Measurements from ENCODE around the gene COL25A1.

Gene COL25A1

DNA sequence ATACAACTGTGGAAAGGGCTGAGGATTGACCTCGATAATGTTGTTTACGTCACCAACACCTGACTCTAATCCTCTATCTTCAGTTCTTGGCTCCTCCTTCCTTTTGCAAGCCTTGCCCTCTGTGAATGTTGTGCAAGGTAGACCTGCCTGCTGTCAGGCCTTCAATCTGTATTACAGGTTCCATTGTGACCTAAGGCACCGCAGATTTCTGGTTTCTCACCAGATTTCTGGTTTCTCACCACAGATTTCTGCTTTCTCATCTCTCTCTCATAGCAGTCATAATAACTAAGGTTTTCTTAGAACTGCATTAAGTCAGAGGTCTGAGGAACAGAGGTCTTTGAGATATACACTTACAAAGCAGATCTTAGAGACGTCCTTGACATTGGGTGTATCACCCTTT is 488.1 kb downstream of the COL25A1 start:
- TF ChIP-seq ZNF384 (IDR thresholded peaks at IDR 0.05) (no peak), SP1 (IDR thresholded peaks at IDR 0.05) (no peak), TARDBP (IDR thresholded peaks at IDR 0.05) (no peak), CTBP1 (IDR thresholded peaks at IDR 0.05; ENCODE audit: borderline replicate concordance) (no peak), NFRKB (IDR thresholded peaks at IDR 0.05) (no peak), ARNT (IDR thresholded peaks at IDR 0.05) (no peak), HDGF (IDR thresholded peaks at IDR 0.05; ENCODE audit: borderline replicate concordance) (no peak)
- no peak for DNase-seq (ENCODE audit: extremely low spot score)
- ChIA-PET CTCF (no interaction called here), POLR2A (no interaction called here)

DNA sequence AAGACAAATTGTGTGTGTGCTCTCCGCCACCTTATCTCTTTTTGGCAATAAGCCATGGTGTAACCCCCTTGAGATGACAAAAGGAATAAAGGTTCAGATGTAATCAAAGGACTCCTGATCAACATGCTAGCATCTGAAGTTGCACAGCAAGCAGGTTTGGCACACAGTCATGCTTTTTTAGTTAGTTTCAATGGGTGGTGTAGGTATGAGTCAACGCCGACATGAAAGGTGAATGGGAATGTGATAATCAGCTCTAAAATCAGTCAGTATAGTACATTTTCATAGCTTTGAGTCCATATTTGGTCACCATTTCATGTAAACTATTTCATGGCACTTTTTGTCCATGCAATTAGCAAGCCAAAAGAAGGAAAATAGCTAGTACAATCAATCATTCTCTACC is 489.2 kb downstream of the COL25A1 start:
- no peak for TF ChIP-seq HDGF (IDR thresholded peaks at IDR 0.05; ENCODE audit: borderline replicate concordance)
- DNase-seq (ENCODE audit: extremely low spot score) = no peak
- POLR2A ChIA-PET = no interaction called here
- CTCF ChIA-PET = no interaction called here

DNA sequence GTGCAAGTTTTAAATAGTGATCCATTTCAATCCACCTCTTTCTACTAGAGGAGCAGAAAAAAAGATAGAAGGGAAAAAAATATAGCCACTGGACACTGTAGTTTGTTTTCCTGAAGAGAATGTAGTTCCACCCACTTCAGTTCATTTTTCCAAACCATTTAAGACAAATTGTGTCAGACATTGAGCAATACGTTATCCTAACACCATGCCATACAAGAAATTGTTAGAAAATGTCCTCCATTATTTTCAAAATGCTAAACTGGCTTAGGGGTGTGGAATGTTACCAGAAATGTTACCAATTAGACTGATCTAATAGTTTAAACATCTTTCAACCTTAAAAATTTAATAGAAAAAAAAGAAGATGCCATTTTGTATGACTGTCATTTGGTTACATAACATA is 491.0 kb downstream of the COL25A1 start:
- no peak for TF ChIP-seq ELF4 (IDR thresholded peaks at IDR 0.05)
- TF ChIP-seq FOXM1 (IDR thresholded peaks at IDR 0.05; ENCODE audit: borderline replicate concordance) = no peak
- no peak for TF ChIP-seq L3MBTL2 (conservative IDR thresholded peaks at IDR 0.05)
- TF ChIP-seq LEF1 (IDR thresholded peaks at IDR 0.05; ENCODE audit: borderline replicate concordance) = no peak
- TF ChIP-seq CTBP1 (IDR thresholded peaks at IDR 0.05; ENCODE audit: borderline replicate concordance) = no peak
- no peak for TF ChIP-seq FOXA1 (IDR thresholded peaks at IDR 0.05)
- TF ChIP-seq TARDBP (IDR thresholded peaks at IDR 0.05) = no peak
- no peak for TF ChIP-seq SUZ12 (IDR thresholded peaks at IDR 0.05)
- no peak for TF ChIP-seq SP1 (IDR thresholded peaks at IDR 0.05)
- no peak for TF ChIP-seq FOXK2 (IDR thresholded peaks at IDR 0.05)
- CTCF ChIA-PET = no interaction called here

DNA sequence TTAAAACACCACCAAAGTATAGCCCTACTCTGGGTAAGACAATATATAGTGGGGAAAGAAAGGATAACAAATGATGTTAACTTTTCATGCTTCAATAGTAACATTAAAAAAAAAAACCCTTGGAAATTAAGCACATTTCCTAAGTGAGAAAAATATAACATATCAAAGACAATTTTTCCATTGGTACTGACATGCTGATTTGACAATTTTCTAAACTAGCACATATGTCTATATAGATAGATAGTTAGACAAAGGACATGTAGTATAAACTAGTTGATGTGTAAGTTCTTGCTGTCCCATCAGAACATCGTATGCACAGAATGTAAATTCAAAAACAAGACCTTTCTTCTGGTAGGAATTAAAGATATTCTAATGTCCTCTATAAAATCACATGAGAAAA is 492.4 kb downstream of the COL25A1 start:
- POLR2A ChIA-PET = no interaction called here
- CTCF ChIA-PET = no interaction called here
- TF ChIP-seq TARDBP (IDR thresholded peaks at IDR 0.05) = no peak
- no peak for TF ChIP-seq SUZ12 (IDR thresholded peaks at IDR 0.05)
- no peak for TF ChIP-seq FOXK2 (IDR thresholded peaks at IDR 0.05)
- TF ChIP-seq, protein P1, sequence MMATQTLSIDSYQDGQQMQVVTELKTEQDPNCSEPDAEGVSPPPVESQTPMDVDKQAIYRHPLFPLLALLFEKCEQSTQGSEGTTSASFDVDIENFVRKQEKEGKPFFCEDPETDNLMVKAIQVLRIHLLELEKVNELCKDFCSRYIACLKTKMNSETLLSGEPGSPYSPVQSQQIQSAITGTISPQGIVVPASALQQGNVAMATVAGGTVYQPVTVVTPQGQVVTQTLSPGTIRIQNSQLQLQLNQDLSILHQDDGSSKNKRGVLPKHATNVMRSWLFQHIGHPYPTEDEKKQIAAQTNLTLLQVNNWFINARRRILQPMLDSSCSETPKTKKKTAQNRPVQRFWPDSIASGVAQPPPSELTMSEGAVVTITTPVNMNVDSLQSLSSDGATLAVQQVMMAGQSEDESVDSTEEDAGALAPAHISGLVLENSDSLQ (IDR thresholded peaks at IDR 0.05) = no peak
- no peak for TF ChIP-seq ELF4 (IDR thresholded peaks at IDR 0.05)
- no peak for TF ChIP-seq L3MBTL2 (conservative IDR thresholded peaks at IDR 0.05)
- TF ChIP-seq SP1 (IDR thresholded peaks at IDR 0.05) = no peak
- TF ChIP-seq BHLHE40 (IDR thresholded peaks at IDR 0.05; ENCODE audit: borderline replicate concordance) = no peak
- no peak for TF ChIP-seq LEF1 (IDR thresholded peaks at IDR 0.05; ENCODE audit: borderline replicate concordance)
- TF ChIP-seq NFRKB (IDR thresholded peaks at IDR 0.05) = no peak
- no peak for TF ChIP-seq HDGF (IDR thresholded peaks at IDR 0.05; ENCODE audit: borderline replicate concordance)
- TF ChIP-seq FOXA1 (IDR thresholded peaks at IDR 0.05) = no peak
- TF ChIP-seq FOXM1 (IDR thresholded peaks at IDR 0.05; ENCODE audit: borderline replicate concordance) = no peak
- TF ChIP-seq CTBP1 (IDR thresholded peaks at IDR 0.05; ENCODE audit: borderline replicate concordance) = no peak
- no peak for TF ChIP-seq ARNT (IDR thresholded peaks at IDR 0.05)
- DNase-seq (ENCODE audit: extremely low spot score) = no peak

More for the DNA sequence above, 491.0 kb downstream of the COL25A1 start:
- DNase-seq (ENCODE audit: extremely low spot score) = no peak
- POLR2A ChIA-PET = no interaction called here

DNA sequence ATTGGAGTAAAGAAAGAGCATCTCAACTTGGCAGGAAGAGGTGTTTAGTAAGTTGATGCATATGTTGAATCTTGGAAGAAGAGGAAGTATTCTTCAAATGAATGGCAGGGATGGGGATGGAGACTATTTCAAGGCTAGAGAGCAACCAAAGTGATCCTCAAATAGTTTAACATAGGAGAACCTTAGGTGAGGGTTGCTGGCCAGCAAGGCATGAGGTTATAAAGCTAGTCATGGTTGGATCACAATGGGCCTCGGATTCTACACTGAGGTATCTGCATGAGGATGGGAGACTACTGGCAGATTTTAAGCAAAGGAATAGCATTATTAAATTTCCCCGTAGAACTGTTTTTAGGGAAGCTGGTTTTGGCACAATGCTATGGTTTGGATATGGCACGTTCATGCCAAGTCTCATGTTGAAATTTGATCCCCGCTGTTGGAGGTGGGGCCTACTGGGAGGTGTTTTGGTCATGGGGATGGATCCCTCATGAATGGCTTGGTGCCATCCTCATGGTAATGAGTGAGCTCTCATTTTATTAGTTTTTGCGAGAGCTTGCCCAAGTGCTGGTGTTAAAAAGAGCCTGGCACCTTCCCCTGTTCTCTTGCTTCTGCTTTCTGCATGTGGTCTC is 497.7 kb downstream of the COL25A1 start:
- ChIA-PET POLR2A (no interaction called here), CTCF (no interaction called here)
- TF ChIP-seq HDGF (IDR thresholded peaks at IDR 0.05; ENCODE audit: borderline replicate concordance) (no peak), FOXK2 (IDR thresholded peaks at IDR 0.05) (no peak), L3MBTL2 (conservative IDR thresholded peaks at IDR 0.05) (no peak), LEF1 (IDR thresholded peaks at IDR 0.05; ENCODE audit: borderline replicate concordance) (no peak), ELF4 (IDR thresholded peaks at IDR 0.05) (no peak), NFRKB (IDR thresholded peaks at IDR 0.05) (no peak), TARDBP (IDR thresholded peaks at IDR 0.05) (no peak), ARNT (IDR thresholded peaks at IDR 0.05) (no peak)
- DNase-seq (ENCODE audit: extremely low spot score) = no peak

DNA sequence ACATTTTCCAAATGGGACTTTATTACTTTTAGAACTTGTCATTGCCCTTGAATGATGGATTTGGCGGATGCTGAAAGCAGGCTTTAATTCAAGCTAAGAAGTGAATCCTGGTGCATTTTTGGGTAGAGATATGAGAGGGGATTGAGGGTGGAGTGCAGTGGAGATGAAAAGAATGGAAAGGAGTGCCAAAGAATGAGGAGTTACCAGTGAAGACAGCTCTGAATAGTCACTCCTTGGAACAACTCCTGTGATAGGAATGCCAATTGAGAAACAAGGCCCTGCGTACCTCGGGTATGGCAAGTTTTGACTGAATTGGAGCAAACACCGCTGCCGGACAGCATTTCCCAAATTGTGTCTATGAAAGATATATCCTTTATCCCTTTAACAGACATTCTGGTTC is 503.2 kb downstream of the COL25A1 start:
- TF ChIP-seq ELF4 (IDR thresholded peaks at IDR 0.05) (no peak), HDGF (IDR thresholded peaks at IDR 0.05; ENCODE audit: borderline replicate concordance) (no peak), FOXK2 (IDR thresholded peaks at IDR 0.05) (no peak), SP1 (IDR thresholded peaks at IDR 0.05) (no peak), LEF1 (IDR thresholded peaks at IDR 0.05; ENCODE audit: borderline replicate concordance) (no peak), FOXM1 (IDR thresholded peaks at IDR 0.05; ENCODE audit: borderline replicate concordance) (no peak), ZNF384 (IDR thresholded peaks at IDR 0.05) (no peak), L3MBTL2 (conservative IDR thresholded peaks at IDR 0.05) (no peak), FOXA1 (IDR thresholded peaks at IDR 0.05) (no peak)
- ChIA-PET POLR2A (no interaction called here), CTCF (interaction anchor here (0.7 kb wide), 1 partner anchor 63 kb away, joined by 3 read pairs; no protein-coding TSS in a partner anchor)

DNA sequence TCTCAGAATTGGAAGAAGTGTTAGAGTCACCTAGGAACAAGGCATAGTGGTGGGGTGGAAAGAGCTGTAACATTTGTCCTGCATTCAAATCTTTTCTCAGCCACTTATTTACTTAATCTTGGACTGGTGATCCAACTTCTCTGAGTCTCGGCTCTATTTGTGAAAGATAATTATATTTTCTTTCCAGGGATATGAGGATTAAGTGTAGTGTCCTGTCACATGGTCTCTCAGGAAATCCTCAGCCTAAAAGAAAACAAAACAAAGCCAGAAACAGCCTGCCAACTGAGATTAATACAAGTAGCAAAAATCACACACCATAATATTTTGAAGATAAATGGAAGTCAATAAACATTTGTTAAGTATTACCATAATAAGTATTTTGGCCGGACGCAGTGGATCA is 506.3 kb downstream of the COL25A1 start:
- ChIA-PET CTCF (no interaction called here), POLR2A (no interaction called here)
- DNase-seq (ENCODE audit: extremely low spot score) = no peak
- TF ChIP-seq HDGF (IDR thresholded peaks at IDR 0.05; ENCODE audit: borderline replicate concordance) = no peak
- no peak for TF ChIP-seq ZNF384 (IDR thresholded peaks at IDR 0.05)
- no peak for TF ChIP-seq ARNT (IDR thresholded peaks at IDR 0.05)
- TF ChIP-seq FOXK2 (IDR thresholded peaks at IDR 0.05) = no peak
- no peak for TF ChIP-seq TARDBP (IDR thresholded peaks at IDR 0.05)
- TF ChIP-seq LEF1 (IDR thresholded peaks at IDR 0.05; ENCODE audit: borderline replicate concordance) = no peak

More for the DNA sequence above, 503.2 kb downstream of the COL25A1 start:
- DNase-seq (ENCODE audit: extremely low spot score) = no peak

DNA sequence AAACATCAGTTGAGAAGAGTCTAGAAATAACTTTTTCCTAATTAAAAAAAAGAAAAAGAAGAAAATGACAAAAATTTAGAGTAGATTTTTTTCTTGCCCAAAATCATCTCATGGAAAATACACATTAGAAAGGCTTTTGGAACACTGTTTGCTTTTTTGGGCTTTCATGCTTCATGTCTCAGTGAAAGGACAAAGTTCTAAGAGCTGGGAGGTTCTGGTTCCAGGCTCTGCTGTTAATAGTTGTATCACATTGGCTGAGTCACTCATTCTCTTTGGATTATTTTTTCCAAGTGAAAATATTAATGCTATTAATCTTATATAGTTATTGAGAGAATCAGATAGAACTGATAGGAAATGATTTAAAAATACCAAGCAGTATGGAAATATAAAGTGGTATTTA is 506.7 kb downstream of the COL25A1 start:
- no peak for DNase-seq (ENCODE audit: extremely low spot score)
- ChIA-PET CTCF (no interaction called here), POLR2A (no interaction called here)
- no peak for TF ChIP-seq SP1 (IDR thresholded peaks at IDR 0.05)
- TF ChIP-seq SUZ12 (IDR thresholded peaks at IDR 0.05) = no peak
- no peak for TF ChIP-seq FOXM1 (IDR thresholded peaks at IDR 0.05; ENCODE audit: borderline replicate concordance)
- no peak for TF ChIP-seq NFRKB (IDR thresholded peaks at IDR 0.05)
- TF ChIP-seq LEF1 (IDR thresholded peaks at IDR 0.05; ENCODE audit: borderline replicate concordance) = no peak
- no peak for TF ChIP-seq CTBP1 (IDR thresholded peaks at IDR 0.05; ENCODE audit: borderline replicate concordance)
- no peak for TF ChIP-seq ZNF384 (IDR thresholded peaks at IDR 0.05)
- no peak for TF ChIP-seq L3MBTL2 (conservative IDR thresholded peaks at IDR 0.05)
- no peak for TF ChIP-seq HDGF (IDR thresholded peaks at IDR 0.05; ENCODE audit: borderline replicate concordance)
- no peak for TF ChIP-seq FOXA1 (IDR thresholded peaks at IDR 0.05)
